ENCODE measurements around the gene KRTAP20-3. TPM values are rescaled to one million over a fixed set of nuclear protein-coding genes. Genes with fewer than 3 reads are reported as not detected.

Gene KRTAP20-3
- total RNA-seq, 2 experiments from 2014 or later, result not detected

DNA sequence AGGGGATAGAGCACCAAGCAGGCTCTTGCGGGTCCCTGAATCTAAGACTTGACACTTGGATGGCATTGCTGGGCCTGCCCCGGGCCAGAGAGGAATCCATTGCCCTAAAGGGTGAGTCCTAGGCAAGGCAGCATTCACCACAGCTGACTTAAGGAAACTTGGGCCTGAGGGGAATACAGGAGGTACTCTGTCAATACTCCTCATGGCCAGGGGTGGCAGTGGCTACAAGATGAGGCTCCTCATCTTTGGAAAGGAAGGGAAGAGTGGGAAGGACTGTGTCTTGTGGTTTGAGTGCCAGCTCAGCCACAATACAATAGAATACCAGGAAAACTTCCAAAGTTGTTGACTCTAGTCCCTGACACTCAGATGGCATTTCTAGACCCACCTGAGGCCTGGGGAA is 36.7 kb upstream of the KRTAP20-3 start:
- Histone ChIP-seq H3K4me3 (ENCODE audit: low read depth, low read length, poor library complexity, severe bottlenecking) (no peak overlapping the region), H3K79me2 (ENCODE audit: insufficient read depth, low read depth, low read length) (no peaks in the 10 kb centered on the region), H4K20me1 (ENCODE audit: insufficient read depth, low read length) (no peaks in the 10 kb centered on the region), H3K27ac (ENCODE audit: low read depth, low read length, poor library complexity, severe bottlenecking) (no peak overlapping the region), H3K9me3 (ENCODE audit: low read length) (peaks cover 18% of the 10 kb centered on the region; the same call in 1 of the 2 replicates), H3K36me3 (ENCODE audit: insufficient read depth, low read length) (no peaks in the 10 kb centered on the region), H3K4me1 (ENCODE audit: insufficient read depth, low read length, poor library complexity, severe bottlenecking) (no peaks in the 10 kb centered on the region), H2AFZ (ENCODE audit: low read length) (no peak overlapping the region), H3K4me2 (ENCODE audit: low read length) (no peak overlapping the region), H3K9me2 (ENCODE audit: insufficient read depth, low read length) (no peaks in the 10 kb centered on the region)
- CTCF ChIA-PET (ENCODE audit: unreplicated experiment), result no interaction called here
- no peak for TF ChIP-seq EZH2phosphoT487 (IDR thresholded peaks at IDR 0.05; ENCODE audit: borderline replicate concordance, low read depth, low read length)
- TF ChIP-seq, protein P1, sequence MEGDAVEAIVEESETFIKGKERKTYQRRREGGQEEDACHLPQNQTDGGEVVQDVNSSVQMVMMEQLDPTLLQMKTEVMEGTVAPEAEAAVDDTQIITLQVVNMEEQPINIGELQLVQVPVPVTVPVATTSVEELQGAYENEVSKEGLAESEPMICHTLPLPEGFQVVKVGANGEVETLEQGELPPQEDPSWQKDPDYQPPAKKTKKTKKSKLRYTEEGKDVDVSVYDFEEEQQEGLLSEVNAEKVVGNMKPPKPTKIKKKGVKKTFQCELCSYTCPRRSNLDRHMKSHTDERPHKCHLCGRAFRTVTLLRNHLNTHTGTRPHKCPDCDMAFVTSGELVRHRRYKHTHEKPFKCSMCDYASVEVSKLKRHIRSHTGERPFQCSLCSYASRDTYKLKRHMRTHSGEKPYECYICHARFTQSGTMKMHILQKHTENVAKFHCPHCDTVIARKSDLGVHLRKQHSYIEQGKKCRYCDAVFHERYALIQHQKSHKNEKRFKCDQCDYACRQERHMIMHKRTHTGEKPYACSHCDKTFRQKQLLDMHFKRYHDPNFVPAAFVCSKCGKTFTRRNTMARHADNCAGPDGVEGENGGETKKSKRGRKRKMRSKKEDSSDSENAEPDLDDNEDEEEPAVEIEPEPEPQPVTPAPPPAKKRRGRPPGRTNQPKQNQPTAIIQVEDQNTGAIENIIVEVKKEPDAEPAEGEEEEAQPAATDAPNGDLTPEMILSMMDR (conservative IDR thresholded peaks at IDR 0.05; ENCODE audit: low read length), result no peak
- POLR2A ChIA-PET, result no interaction called here
- DNase-seq (ENCODE audit: low spot score), result no peak
- BruUV-seq (replicated peaks), result no TSS peak
- intact Hi-C loops (cut with micrococcal nuclease; ENCODE audit: unreplicated experiment), result no loop called here

DNA sequence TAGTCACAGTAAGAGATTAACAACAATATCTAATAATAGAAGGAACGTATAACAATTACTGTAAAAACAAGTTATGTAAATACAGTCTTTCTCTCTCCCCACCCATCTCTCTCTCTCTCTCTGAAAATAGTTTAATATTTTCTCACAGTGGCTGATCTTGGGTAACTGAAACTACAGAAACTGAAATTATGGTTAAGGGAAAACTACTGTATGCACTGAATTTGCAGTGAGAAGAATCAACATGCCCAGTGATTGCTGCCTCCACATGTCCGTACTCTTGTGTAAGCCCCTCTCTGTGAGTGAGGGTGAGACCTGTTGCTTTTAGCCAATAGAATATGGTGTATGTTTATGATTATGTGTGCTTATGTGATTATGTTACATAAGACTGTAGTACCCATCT is 30.5 kb upstream of the KRTAP20-3 start:
- Histone ChIP-seq H3K79me2 (ENCODE audit: insufficient read depth, low read depth, low read length) (no peaks in the 10 kb centered on the region), H4K20me1 (ENCODE audit: insufficient read depth, low read length) (no peaks in the 10 kb centered on the region), H3K36me3 (ENCODE audit: insufficient read depth, low read length) (no peaks in the 10 kb centered on the region), H3K9me2 (ENCODE audit: insufficient read depth, low read length) (no peaks in the 10 kb centered on the region), H3K9me3 (ENCODE audit: low read length) (no peaks in the 10 kb centered on the region), H3K4me2 (ENCODE audit: low read length) (no peak overlapping the region), H3K4me3 (ENCODE audit: low read depth, low read length, poor library complexity, severe bottlenecking) (no peak overlapping the region), H2AFZ (ENCODE audit: low read length) (no peak overlapping the region), H3K4me1 (ENCODE audit: insufficient read depth, low read length, poor library complexity, severe bottlenecking) (no peaks in the 10 kb centered on the region), H3K27ac (ENCODE audit: low read depth, low read length, poor library complexity, severe bottlenecking) (no peak overlapping the region)
- CTCF ChIA-PET (ENCODE audit: unreplicated experiment), result no interaction called here
- POLR2A ChIA-PET, result no interaction called here
- DNase-seq (ENCODE audit: low spot score), result no peak
- intact Hi-C loops (cut with micrococcal nuclease; ENCODE audit: unreplicated experiment), result no loop called here
- BruUV-seq (replicated peaks), result no TSS peak
- TF ChIP-seq, protein P1 (conservative IDR thresholded peaks at IDR 0.05; ENCODE audit: low read length), result no peak
- TF ChIP-seq EZH2phosphoT487 (IDR thresholded peaks at IDR 0.05; ENCODE audit: borderline replicate concordance, low read depth, low read length), result no peak

DNA sequence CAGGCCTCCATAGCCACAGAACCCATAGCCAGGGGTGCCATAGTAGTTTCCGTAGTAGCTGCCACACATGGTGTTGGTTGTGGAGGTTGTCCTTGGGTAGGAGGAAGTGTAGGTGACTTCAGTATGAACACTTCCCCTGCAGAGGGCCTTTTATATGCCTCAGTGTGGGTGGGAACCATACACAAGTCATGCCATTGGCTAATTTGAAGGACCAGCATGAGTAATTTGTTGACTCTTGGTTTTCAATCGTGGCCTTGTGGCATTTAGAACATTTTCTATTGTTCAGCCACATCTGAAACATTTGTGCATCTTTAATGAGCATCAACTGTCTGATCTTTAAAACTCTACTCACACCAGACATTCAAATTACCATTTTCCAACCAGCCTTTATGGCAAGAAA is 28.8 kb upstream of the KRTAP20-3 start, which contains the start of gene KRTAP6-1:
Gene KRTAP6-1, minus strand, starts transcription at position 95 of the 400 bp plus-strand sequence. Its CDS starts 26 bp downstream, at position 69.
- no TSS peak for BruUV-seq (replicated peaks)
- TF ChIP-seq EZH2phosphoT487 (IDR thresholded peaks at IDR 0.05; ENCODE audit: borderline replicate concordance, low read depth, low read length), result no peak
- TF ChIP-seq, protein P1 (conservative IDR thresholded peaks at IDR 0.05; ENCODE audit: low read length), result no peak
- Histone ChIP-seq H3K27ac (ENCODE audit: low read depth, low read length, poor library complexity, severe bottlenecking) (no peak within 1 kb of the TSS), H3K9me2 (ENCODE audit: insufficient read depth, low read length) (no peaks in the 10 kb centered on the region), H3K4me3 (ENCODE audit: low read depth, low read length, poor library complexity, severe bottlenecking) (no peak within 1 kb of the TSS), H3K4me1 (ENCODE audit: insufficient read depth, low read length, poor library complexity, severe bottlenecking) (no peaks in the 10 kb centered on the region), H3K36me3 (ENCODE audit: insufficient read depth, low read length) (no peaks in the 10 kb centered on the region), H3K4me2 (ENCODE audit: low read length) (no peak within 1 kb of the TSS), H3K79me2 (ENCODE audit: insufficient read depth, low read depth, low read length) (no peaks in the 10 kb centered on the region), H2AFZ (ENCODE audit: low read length) (no peak within 1 kb of the TSS), H4K20me1 (ENCODE audit: insufficient read depth, low read length) (no peaks in the 10 kb centered on the region), H3K9me3 (ENCODE audit: low read length) (no peaks in the 10 kb centered on the region)
- intact Hi-C loops (cut with micrococcal nuclease; ENCODE audit: unreplicated experiment), result no loop called here
- CTCF ChIA-PET (ENCODE audit: unreplicated experiment), result no interaction called here
- no peak for DNase-seq (ENCODE audit: low spot score)
- POLR2A ChIA-PET, result interaction anchor here (1.1 kb wide), 1 partner anchor 11 kb away, joined by 5 read pairs; no protein-coding TSS in a partner anchor
